GM23338 (cell line): ENCODE data around the gene FBN3. TPM values are rescaled to one million over a fixed set of nuclear protein-coding genes. Genes with fewer than 3 reads are reported as not detected.

Experiments
- ATAC-seq: fragments of 200-7000 bp; cut with Tn5 transposase; 3 replicates; pipeline ENCODE4 v1.9.1; 2020
- DNase-seq: peaks from one replicate; pipeline ENCODE4 v3.0.0-alpha.2; 2015; ENCODE audit warnings: low spot score
- H2AFZ ChIP-seq: fragments of 200-600 bp; sonication (generic); 2 replicates; pipeline ENCODE4 v1.8.0; 2016; ENCODE audit warnings: antibody characterized with exemption, mild to moderate bottlenecking, moderate library complexity
- H3F3A ChIP-seq: fragments of 200-600 bp; sonication (generic); replicated peaks from 2 replicates; pipeline ENCODE4 v1.8.0; 2017; ENCODE audit warnings: antibody characterized with exemption, mixed run types, low read depth
- H3K27ac ChIP-seq: fragments of 200-600 bp; sonication (generic); 2 replicates; pipeline ENCODE4 v1.6.1; 2016; ENCODE audit warnings: low read depth
- H3K27me3 ChIP-seq: fragments of 200-600 bp; sonication (generic); 2 replicates; pipeline ENCODE4 v1.8.0; 2016; ENCODE audit warnings: mild to moderate bottlenecking, mixed run types, moderate library complexity; ENCODE audit not compliant: insufficient read depth
- H3K36me3 ChIP-seq: fragments of 200-600 bp; sonication (generic); 2 replicates; pipeline ENCODE4 v1.8.0; 2016; ENCODE audit warnings: mild to moderate bottlenecking; ENCODE audit not compliant: insufficient read depth
- H3K4me1 ChIP-seq: fragments of 200-600 bp; sonication (generic); 2 replicates; pipeline ENCODE4 v1.8.0; 2016; ENCODE audit warnings: mild to moderate bottlenecking, moderate library complexity; ENCODE audit not compliant: insufficient read depth
- H3K4me2 ChIP-seq: fragments of 200-600 bp; sonication (generic); 2 replicates; pipeline ENCODE4 v1.7.1; 2017; ENCODE audit warnings: mixed run types
- H3K4me3 ChIP-seq: fragments of 200-600 bp; sonication (generic); 2 replicates; pipeline ENCODE4 v1.6.1; 2016; ENCODE audit warnings: mixed run types
- H3K79me2 ChIP-seq: fragments of 200-600 bp; sonication (generic); replicated peaks from 2 replicates; pipeline ENCODE4 v1.8.0; 2017; ENCODE audit warnings: mild to moderate bottlenecking; ENCODE audit not compliant: insufficient read depth
- H3K9me2 ChIP-seq: fragments of 200-600 bp; sonication (generic); 2 replicates; pipeline ENCODE4 v1.8.0; 2017; ENCODE audit not compliant: insufficient read depth
- H4K20me1 ChIP-seq: fragments of 200-600 bp; sonication (generic); replicated peaks from 2 replicates; pipeline ENCODE4 v1.8.0; 2017; ENCODE audit warnings: mild to moderate bottlenecking; ENCODE audit not compliant: insufficient read depth
- H3K27ac Mint-ChIP-seq: 2 replicates; pipeline ENCODE4 v1.8.0; 2020; ENCODE audit warnings: inconsistent platforms, mild to moderate bottlenecking, moderate library complexity, mixed read lengths
- H3K27me3 Mint-ChIP-seq: 3 replicates; pipeline ENCODE4 v1.8.0; 2022; ENCODE audit warnings: low read depth, mild to moderate bottlenecking, moderate library complexity, mixed read lengths, inconsistent platforms; ENCODE audit not compliant: insufficient read depth, poor library complexity
- H3K36me3 Mint-ChIP-seq: 3 replicates; pipeline ENCODE4 v1.8.0; 2021; ENCODE audit warnings: low read depth, mild to moderate bottlenecking, inconsistent platforms, moderate library complexity, mixed read lengths
- H3K4me1 Mint-ChIP-seq: 3 replicates; pipeline ENCODE4 v1.8.0; 2020; ENCODE audit warnings: mild to moderate bottlenecking, inconsistent platforms, mixed read lengths
- H3K4me3 Mint-ChIP-seq: 3 replicates; pipeline ENCODE4 v1.8.0; 2021; ENCODE audit warnings: moderate library complexity, mild to moderate bottlenecking, inconsistent platforms, mixed read lengths
- H3K9me3 Mint-ChIP-seq: 3 replicates; pipeline ENCODE4 v1.8.0; 2020; ENCODE audit warnings: moderate library complexity, mild to moderate bottlenecking, inconsistent platforms, mixed read lengths
- EZH2 ChIP-seq: fragments of 200-600 bp; sonication (generic); IDR thresholded peaks from one replicate; pipeline ENCODE4 v1.8.0; 2017; ENCODE audit warnings: antibody characterized with exemption, mild to moderate bottlenecking, low read depth; ENCODE audit not compliant: unreplicated experiment
- EZH2phosphoT487 ChIP-seq: fragments of 200-600 bp; sonication (generic); IDR thresholded peaks from one replicate; pipeline ENCODE4 v1.8.1; 2018; ENCODE audit warnings: antibody characterized with exemption; ENCODE audit not compliant: unreplicated experiment
- JUNB ChIP-seq: IDR thresholded peaks from one replicate; pipeline ENCODE4 v1.6.1; 2016; ENCODE audit warnings: antibody characterized with exemption; ENCODE audit not compliant: unreplicated experiment
- NANOG ChIP-seq: IDR thresholded peaks from 2 replicates; pipeline ENCODE4 v1.6.1; 2016; ENCODE audit warnings: antibody characterized with exemption, borderline replicate concordance
- STAT1 ChIP-seq: IDR thresholded peaks from one replicate; pipeline ENCODE4 v1.6.1; 2016; ENCODE audit warnings: antibody characterized with exemption; ENCODE audit not compliant: unreplicated experiment
- ZNF331 ChIP-seq: fragments of 250-450 bp; sonication (Bioruptor Pico); IDR thresholded peaks from 2 replicates; pipeline ENCODE4 v1.5.0; 2020; ENCODE audit warnings: low read depth, mild to moderate bottlenecking, moderate library complexity
- polyA plus RNA-seq: library from polyadenylated mRNA; unstranded; fragments of >200 nt; fragmentation: Nextera tagmentation; extraction: Ambion mirVana; gene quantifications from 2 replicates; pipeline ENCODE4 v1.2.1, GENCODE V29; 2016
- total RNA-seq: library from RNA; depleted of rRNA; stranded (reverse); fragments of >200 nt; shearing (Covaris generic); gene quantifications from 2 replicates; pipeline ENCODE4 v1.2.3, GENCODE V29; 2014
- TF ChIP-seq, protein P1 (sequence below): fragments of 250-450 bp; sonication (Bioruptor Pico); IDR thresholded peaks from 2 replicates; pipeline ENCODE4 v1.5.0; 2020; ENCODE audit warnings: mild to moderate bottlenecking, moderate library complexity
- TF ChIP-seq, protein P2 (sequence below), 2 experiments: fragments of 200-600 bp in 1 of 2; sonication (generic) in 1 of 2; conservative IDR thresholded peaks; 2 replicates each; pipeline versions ENCODE4 v1.5.1 to v1.6.1; 2016 to 2017; ENCODE audit warnings: antibody characterized with exemption in 2 of 2, low read depth in 2 of 2, mild to moderate bottlenecking in 2 of 2, moderate library complexity in 1 of 2

The FBN3 gene
- total and polyA plus RNA-seq, 2 experiments from 2014 or later, result 8.5 to 54.5 TPM

DNA sequence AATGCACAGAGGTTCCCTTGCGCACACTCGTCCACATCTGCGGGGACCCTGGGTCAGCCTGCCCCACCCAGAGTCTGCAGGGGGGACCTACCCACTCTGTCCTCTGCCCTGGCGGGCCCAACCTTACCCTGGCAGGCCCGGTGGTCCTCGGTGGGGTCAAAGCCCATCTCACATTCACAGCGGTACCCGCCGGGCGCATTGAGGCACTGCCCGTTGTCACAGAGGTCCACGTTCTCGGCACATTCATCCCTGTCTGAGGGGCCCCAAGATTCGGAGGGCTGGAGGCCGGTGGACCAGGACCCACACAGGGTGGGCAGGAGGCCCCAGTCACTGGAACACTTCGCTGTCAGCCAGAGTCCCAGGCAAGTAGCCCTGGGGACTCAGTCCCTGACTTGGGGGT is 38.5 kb downstream of the FBN3 start:
- no peak overlapping the region for H3K27ac Mint-ChIP-seq
- TF ChIP-seq ZNF331 (CRISPR knock-in tag) (no peak), NANOG (no peak), JUNB (no peak), STAT1 (no peak), EZH2 (no peak), EZH2phosphoT487 (no peak)
- TF ChIP-seq, protein P1, sequence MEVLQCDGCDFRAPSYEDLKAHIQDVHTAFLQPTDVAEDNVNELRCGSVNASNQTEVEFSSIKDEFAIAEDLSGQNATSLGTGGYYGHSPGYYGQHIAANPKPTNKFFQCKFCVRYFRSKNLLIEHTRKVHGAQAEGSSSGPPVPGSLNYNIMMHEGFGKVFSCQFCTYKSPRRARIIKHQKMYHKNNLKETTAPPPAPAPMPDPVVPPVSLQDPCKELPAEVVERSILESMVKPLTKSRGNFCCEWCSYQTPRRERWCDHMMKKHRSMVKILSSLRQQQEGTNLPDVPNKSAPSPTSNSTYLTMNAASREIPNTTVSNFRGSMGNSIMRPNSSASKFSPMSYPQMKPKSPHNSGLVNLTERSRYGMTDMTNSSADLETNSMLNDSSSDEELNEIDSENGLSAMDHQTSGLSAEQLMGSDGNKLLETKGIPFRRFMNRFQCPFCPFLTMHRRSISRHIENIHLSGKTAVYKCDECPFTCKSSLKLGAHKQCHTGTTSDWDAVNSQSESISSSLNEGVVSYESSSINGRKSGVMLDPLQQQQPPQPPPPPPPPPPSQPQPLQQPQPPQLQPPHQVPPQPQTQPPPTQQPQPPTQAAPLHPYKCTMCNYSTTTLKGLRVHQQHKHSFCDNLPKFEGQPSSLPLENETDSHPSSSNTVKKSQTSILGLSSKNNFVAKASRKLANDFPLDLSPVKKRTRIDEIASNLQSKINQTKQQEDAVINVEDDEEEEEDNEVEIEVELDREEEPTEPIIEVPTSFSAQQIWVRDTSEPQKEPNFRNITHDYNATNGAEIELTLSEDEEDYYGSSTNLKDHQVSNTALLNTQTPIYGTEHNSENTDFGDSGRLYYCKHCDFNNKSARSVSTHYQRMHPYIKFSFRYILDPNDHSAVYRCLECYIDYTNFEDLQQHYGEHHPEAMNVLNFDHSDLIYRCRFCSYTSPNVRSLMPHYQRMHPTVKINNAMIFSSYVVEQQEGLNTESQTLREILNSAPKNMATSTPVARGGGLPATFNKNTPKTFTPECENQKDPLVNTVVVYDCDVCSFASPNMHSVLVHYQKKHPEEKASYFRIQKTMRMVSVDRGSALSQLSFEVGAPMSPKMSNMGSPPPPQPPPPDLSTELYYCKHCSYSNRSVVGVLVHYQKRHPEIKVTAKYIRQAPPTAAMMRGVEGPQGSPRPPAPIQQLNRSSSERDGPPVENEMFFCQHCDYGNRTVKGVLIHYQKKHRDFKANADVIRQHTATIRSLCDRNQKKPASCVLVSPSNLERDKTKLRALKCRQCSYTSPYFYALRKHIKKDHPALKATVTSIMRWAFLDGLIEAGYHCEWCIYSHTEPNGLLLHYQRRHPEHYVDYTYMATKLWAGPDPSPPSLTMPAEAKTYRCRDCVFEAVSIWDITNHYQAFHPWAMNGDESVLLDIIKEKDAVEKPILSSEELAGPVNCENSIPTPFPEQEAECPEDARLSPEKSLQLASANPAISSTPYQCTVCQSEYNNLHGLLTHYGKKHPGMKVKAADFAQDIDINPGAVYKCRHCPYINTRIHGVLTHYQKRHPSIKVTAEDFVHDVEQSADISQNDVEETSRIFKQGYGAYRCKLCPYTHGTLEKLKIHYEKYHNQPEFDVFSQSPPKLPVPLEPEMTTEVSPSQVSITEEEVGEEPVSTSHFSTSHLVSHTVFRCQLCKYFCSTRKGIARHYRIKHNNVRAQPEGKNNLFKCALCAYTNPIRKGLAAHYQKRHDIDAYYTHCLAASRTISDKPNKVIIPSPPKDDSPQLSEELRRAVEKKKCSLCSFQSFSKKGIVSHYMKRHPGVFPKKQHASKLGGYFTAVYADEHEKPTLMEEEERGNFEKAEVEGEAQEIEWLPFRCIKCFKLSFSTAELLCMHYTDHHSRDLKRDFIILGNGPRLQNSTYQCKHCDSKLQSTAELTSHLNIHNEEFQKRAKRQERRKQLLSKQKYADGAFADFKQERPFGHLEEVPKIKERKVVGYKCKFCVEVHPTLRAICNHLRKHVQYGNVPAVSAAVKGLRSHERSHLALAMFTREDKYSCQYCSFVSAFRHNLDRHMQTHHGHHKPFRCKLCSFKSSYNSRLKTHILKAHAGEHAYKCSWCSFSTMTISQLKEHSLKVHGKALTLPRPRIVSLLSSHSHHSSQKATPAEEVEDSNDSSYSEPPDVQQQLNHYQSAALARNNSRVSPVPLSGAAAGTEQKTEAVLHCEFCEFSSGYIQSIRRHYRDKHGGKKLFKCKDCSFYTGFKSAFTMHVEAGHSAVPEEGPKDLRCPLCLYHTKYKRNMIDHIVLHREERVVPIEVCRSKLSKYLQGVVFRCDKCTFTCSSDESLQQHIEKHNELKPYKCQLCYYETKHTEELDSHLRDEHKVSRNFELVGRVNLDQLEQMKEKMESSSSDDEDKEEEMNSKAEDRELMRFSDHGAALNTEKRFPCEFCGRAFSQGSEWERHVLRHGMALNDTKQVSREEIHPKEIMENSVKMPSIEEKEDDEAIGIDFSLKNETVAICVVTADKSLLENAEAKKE (CRISPR knock-in tag), result no peak
- TF ChIP-seq, protein P2, sequence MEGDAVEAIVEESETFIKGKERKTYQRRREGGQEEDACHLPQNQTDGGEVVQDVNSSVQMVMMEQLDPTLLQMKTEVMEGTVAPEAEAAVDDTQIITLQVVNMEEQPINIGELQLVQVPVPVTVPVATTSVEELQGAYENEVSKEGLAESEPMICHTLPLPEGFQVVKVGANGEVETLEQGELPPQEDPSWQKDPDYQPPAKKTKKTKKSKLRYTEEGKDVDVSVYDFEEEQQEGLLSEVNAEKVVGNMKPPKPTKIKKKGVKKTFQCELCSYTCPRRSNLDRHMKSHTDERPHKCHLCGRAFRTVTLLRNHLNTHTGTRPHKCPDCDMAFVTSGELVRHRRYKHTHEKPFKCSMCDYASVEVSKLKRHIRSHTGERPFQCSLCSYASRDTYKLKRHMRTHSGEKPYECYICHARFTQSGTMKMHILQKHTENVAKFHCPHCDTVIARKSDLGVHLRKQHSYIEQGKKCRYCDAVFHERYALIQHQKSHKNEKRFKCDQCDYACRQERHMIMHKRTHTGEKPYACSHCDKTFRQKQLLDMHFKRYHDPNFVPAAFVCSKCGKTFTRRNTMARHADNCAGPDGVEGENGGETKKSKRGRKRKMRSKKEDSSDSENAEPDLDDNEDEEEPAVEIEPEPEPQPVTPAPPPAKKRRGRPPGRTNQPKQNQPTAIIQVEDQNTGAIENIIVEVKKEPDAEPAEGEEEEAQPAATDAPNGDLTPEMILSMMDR (conservative IDR thresholded peaks at IDR 0.05; ENCODE audit: low read depth in 2 of 2), result no peak
- ATAC-seq, result no peak

More for the DNA sequence above, 38.5 kb downstream of the FBN3 start:
- H3K27me3 ChIP-seq, result no peaks in the 10 kb centered on the region
- H2AFZ ChIP-seq, result no peak overlapping the region
- H3K4me1 ChIP-seq, result no peaks in the 10 kb centered on the region
- H3K4me1 Mint-ChIP-seq, result no peaks in the 10 kb centered on the region; the same call in 2 of the 3 replicates
- H3K4me3 ChIP-seq, result no peak overlapping the region
- H3K4me2 ChIP-seq, result no peak overlapping the region
- no peak overlapping the region for H3K27ac ChIP-seq
- H3K9me2 ChIP-seq, result 0 out of 2 replicates have a peak, but pooled peaks cover 5% of the 10 kb centered on the region
- H3K9me3 Mint-ChIP-seq, result no peaks in the 10 kb centered on the region
- H3K79me2 ChIP-seq, result no peaks in the 10 kb centered on the region
- peaks cover 5% of the 10 kb centered on the region for H3K27me3 Mint-ChIP-seq
- peaks cover 46% of the 10 kb centered on the region for H3K36me3 Mint-ChIP-seq
- DNase-seq, result no peak
- no peaks in the 10 kb centered on the region for H4K20me1 ChIP-seq
- H3K36me3 ChIP-seq, result peaks cover 12% of the 10 kb centered on the region; the same call in 1 of the 2 replicates
- H3F3A ChIP-seq, result 0 out of 2 replicates have a peak, but pooled peaks cover 2% of the 10 kb centered on the region
- no peak overlapping the region for H3K4me3 Mint-ChIP-seq
